Measurements from ENCODE around the gene LTBP2.

DNA sequence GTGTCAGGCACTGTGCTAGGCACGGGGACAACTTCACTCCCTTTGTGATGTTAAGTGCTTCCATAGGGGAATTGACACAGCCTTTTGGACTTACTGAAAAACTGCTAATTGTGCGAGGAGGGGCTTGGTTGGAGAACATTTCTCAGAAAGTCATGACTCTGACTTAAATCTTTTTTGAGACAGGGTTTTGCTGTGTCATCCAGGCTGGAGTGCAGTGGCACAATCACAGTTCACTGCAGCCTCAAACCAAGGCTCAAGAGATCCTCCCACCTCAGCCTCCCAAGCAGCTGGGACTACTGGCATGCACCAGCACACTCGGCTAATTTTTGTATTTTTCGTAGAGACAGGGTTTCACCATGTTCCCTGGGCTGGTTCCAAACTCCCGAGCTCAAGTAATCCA is 10.2 kb upstream of the LTBP2 start:
- TF ChIP-seq ZNF138 (tag by site-specific recombination; IDR thresholded peaks at IDR 0.05; ENCODE audit: borderline replicate concordance) (no peak), ZNF274 (IDR thresholded peaks at IDR 0.05; ENCODE audit: low read length) (no peak), ZNF274 (tag by site-specific recombination; IDR thresholded peaks at IDR 0.05; ENCODE audit: borderline replicate concordance) (no peak), ZNF776 (tag by site-specific recombination; IDR thresholded peaks at IDR 0.05; ENCODE audit: borderline replicate concordance) (no peak), ZSCAN16 (tag by site-specific recombination; IDR thresholded peaks at IDR 0.05) (no peak), ZXDB (tag by site-specific recombination; IDR thresholded peaks at IDR 0.05) (no peak), ZNF549 (tag by site-specific recombination; IDR thresholded peaks at IDR 0.05) (no peak), ZNF223 (tag by site-specific recombination; IDR thresholded peaks at IDR 0.05) (no peak), ZNF174 (tag by site-specific recombination; IDR thresholded peaks at IDR 0.05) (no peak)
- TF ChIP-seq, protein P1, sequence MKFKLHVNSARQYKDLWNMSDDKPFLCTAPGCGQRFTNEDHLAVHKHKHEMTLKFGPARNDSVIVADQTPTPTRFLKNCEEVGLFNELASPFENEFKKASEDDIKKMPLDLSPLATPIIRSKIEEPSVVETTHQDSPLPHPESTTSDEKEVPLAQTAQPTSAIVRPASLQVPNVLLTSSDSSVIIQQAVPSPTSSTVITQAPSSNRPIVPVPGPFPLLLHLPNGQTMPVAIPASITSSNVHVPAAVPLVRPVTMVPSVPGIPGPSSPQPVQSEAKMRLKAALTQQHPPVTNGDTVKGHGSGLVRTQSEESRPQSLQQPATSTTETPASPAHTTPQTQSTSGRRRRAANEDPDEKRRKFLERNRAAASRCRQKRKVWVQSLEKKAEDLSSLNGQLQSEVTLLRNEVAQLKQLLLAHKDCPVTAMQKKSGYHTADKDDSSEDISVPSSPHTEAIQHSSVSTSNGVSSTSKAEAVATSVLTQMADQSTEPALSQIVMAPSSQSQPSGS (tag by site-specific recombination; IDR thresholded peaks at IDR 0.05; ENCODE audit: low read depth): no peak
- TF ChIP-seq, protein P2, sequence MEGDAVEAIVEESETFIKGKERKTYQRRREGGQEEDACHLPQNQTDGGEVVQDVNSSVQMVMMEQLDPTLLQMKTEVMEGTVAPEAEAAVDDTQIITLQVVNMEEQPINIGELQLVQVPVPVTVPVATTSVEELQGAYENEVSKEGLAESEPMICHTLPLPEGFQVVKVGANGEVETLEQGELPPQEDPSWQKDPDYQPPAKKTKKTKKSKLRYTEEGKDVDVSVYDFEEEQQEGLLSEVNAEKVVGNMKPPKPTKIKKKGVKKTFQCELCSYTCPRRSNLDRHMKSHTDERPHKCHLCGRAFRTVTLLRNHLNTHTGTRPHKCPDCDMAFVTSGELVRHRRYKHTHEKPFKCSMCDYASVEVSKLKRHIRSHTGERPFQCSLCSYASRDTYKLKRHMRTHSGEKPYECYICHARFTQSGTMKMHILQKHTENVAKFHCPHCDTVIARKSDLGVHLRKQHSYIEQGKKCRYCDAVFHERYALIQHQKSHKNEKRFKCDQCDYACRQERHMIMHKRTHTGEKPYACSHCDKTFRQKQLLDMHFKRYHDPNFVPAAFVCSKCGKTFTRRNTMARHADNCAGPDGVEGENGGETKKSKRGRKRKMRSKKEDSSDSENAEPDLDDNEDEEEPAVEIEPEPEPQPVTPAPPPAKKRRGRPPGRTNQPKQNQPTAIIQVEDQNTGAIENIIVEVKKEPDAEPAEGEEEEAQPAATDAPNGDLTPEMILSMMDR (tag by site-specific recombination; IDR thresholded peaks at IDR 0.05): no peak
- TF ChIP-seq, protein P3, sequence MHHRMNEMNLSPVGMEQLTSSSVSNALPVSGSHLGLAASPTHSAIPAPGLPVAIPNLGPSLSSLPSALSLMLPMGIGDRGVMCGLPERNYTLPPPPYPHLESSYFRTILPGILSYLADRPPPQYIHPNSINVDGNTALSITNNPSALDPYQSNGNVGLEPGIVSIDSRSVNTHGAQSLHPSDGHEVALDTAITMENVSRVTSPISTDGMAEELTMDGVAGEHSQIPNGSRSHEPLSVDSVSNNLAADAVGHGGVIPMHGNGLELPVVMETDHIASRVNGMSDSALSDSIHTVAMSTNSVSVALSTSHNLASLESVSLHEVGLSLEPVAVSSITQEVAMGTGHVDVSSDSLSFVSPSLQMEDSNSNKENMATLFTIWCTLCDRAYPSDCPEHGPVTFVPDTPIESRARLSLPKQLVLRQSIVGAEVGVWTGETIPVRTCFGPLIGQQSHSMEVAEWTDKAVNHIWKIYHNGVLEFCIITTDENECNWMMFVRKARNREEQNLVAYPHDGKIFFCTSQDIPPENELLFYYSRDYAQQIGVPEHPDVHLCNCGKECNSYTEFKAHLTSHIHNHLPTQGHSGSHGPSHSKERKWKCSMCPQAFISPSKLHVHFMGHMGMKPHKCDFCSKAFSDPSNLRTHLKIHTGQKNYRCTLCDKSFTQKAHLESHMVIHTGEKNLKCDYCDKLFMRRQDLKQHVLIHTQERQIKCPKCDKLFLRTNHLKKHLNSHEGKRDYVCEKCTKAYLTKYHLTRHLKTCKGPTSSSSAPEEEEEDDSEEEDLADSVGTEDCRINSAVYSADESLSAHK (tag by site-specific recombination; IDR thresholded peaks at IDR 0.05): no peak
